ENCODE measurements around the gene FHIP1A.
"Not testable (repeated sequence)": the region's sequence is repeated elsewhere in the genome, so short reads cannot be mapped to it uniquely, and the experiment has no call there.

The FHIP1A gene

DNA sequence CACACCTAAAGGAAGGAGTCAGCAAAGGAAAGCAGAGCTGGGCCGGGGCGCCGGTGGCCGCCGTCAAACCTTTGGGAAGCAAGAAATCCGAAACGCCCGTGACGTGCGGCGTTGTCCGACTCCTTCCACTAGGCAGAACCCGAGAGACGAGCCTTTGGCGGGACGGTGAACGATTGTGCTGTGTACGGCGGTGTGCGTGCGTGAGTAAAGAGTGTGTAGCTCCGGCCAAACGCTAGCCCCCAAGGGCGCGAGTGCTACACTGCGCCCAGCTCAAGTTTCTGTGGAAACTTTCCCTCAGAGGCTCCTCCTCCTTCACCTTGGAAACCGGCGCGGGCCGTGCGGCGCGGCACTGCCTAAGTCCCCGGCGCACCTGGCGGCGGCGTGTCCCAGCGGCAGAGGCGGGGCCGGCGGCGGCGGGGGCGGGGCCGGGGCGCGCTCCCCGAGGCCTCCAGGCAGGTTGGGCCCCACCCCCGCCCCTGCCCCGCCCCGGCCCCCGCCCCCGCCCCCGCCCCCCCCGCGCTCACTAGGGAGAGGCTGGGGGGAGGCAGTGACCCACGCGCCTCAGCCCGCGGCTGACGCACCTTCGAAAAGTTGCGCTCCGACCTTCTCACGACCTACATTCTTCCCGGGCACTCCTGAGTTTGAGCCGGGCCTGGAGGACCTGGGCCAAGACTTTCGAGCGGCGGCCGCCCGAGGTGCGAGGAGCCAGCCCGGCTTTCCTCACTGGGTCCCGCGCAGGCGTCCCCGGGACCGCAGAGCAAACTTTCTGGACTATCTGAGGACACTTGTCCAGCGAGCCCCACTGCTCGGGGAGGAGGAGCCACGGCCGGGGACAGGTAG, at the start of gene FHIP1A:
Gene FHIP1A, plus strand, starts transcription at position 547 of the 840 bp plus-strand sequence. CDS start 157,084 bp downstream, outside the sequence.
- DNase-seq, result peak; percentile 88

- no peak for DNase-seq
Observed at GRCh38 chr4:151359576-151359975, 49.4 kb upstream of the FHIP1A start.

DNA sequence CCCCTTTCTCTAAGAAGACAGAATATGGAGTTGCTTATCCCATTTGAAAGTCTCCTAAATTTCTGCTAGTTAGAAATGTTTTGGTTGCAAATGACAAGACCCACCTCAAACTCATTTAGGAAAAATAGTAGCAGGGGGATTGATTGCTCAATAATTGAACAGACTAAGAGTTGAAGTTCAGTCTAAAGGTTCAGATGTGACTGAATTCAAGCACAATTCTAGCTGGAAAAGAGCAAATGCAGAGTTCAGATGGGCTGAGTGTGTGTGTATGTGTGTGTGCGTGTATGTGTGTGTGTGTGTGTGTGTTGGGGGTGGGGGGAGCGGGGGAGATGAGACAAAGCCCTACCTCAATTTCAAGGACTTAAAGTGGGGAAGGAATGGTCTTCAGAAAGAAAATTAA, 47.9 kb upstream of the FHIP1A start:
- DNase-seq, result no peak

GRCh38 chr4:151361966-151362365, 47.0 kb upstream of the FHIP1A start:
- DNase-seq, result no peak

GRCh38 chr4:151362404-151363164, 46.4 kb upstream of the FHIP1A start:
- peak; percentile 86 for DNase-seq

- DNase-seq, result no peak
Observed at GRCh38 chr4:151376540-151376939, 32.4 kb upstream of the FHIP1A start.

DNA sequence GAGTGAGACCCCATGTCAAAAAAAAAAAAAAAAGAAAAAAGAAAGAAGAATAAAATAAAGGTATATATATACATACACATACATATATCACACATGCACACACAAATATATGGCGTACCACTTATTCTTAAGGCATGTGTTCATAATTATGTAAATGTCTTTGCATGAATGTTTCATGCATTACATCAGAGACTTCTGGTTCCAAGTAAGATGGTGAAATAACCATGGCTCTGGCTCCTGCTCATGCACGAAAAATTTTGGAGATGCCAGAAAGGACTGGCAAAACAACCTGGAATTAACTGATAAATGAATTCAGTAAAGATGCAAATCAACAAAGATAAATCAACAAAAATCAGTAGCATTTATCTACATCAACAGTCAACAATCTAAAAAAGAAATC, 19.7 kb upstream of the FHIP1A start:
- DNase-seq, result no peak

GRCh38 chr4:151389799-151390198, 19.2 kb upstream of the FHIP1A start:
- DNase-seq, result not testable (repeated sequence)

DNA sequence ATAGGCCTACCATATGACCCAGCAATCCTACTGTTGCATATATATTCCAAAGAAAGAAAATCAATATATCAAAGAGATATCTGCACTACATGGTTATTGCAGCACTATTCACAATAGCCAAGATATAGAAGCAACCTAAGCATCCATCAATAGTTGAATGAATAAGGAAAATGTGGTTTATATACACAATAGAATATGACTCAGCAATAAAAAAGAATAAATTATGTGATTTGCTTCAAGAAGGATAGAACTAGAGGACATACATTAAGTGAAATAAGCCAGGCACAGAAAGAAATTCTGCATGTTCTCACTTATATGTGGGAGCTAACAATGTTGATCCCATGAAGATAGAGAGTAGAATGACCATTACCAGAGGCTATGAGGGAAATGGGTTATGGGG, 13.1 kb upstream of the FHIP1A start:
- no peak for DNase-seq

GRCh38 chr4:151400343-151400742, 8.6 kb upstream of the FHIP1A start:
- DNase-seq, result no peak

DNA sequence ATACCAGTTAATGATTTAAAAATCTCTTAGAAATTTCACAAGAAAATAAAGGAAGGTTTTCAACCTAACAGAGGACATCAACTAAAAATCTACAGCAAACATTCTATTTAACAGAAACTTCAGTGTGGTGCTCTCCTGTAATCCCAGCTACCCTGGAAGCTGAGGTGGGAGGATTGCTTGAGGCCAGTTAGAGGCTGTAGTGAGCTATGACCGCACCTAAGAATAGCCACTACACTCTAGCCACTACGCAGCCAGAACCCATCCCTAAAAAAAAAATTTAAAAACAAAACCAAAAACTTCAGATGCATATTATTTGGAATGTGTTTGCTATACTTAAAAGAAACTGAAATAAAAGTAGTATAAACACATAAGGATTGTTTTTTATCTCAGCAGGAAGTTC, 7.2 kb upstream of the FHIP1A start:
- no peak for DNase-seq

DNA sequence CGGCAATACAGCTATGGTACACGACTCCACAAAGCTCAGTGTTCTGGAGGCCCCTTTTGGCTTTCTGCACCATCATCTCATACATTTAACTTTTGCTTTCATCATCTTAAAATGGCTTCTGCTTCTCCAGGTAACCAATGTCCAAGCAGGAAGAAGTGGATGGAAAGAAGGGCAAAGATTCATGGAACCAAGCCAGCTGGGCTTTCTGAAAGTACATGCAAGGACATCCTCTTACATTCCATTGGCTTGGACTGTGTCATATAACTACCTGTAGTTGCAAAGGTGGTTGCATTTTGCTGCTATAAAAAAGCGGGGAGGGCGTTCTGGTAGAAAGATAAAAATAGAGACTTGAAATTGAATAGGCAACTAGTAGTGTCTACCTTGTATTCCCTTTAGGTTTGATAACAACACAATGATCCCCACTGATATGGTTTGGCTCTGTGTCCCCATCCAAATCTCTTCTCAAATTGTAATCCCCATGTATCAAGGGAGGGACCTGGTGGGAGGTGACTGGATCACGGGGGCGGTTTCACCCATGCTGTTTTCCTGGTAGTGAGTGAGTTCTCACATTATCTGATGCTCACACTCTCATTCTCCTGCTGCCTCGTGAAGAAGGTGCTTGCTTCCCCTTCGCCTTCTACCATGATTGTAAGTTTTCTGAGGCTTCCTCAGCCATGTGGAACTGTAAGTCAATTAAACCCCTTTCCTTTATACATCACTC, 6.7 kb upstream of the FHIP1A start:
- no peak for DNase-seq

DNA sequence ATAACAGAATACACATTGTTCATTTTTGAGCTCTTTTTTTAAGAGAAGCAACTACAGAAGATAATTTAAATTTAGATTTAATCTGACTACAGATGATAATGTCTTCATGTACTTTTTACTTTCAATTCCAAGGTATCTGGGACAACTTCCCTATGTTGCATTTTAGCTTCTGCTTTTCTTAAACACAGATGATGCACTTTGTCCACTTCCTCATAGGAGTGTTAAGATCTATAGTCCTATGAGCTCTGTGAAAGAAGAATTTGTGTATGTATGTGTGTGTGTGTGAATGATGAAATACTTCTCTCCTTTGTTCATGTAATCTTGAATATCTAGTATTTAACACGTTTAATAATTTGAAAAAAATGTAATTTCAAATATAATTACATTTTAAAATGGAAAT, 5.3 kb upstream of the FHIP1A start:
- DNase-seq, result no peak

GRCh38 chr4:151404802-151405201, 4.2 kb upstream of the FHIP1A start:
- DNase-seq, result not testable (repeated sequence)

- no peak for DNase-seq
Observed at GRCh38 chr4:151407018-151407417, 2.0 kb upstream of the FHIP1A start.

- peak; percentile 20 for DNase-seq
Observed at GRCh38 chr4:151407466-151408379, 1.3 kb upstream of the FHIP1A start.

GRCh38 chr4:151408380-151408629, 671 bp upstream of the FHIP1A start:
- DNase-seq, result no peak

GRCh38 chr4:151409470-151410313, 716 bp downstream of the FHIP1A start:
- DNase-seq, result no peak

- no peak for DNase-seq
Observed at GRCh38 chr4:151415978-151416377, 7.0 kb downstream of the FHIP1A start.

DNA sequence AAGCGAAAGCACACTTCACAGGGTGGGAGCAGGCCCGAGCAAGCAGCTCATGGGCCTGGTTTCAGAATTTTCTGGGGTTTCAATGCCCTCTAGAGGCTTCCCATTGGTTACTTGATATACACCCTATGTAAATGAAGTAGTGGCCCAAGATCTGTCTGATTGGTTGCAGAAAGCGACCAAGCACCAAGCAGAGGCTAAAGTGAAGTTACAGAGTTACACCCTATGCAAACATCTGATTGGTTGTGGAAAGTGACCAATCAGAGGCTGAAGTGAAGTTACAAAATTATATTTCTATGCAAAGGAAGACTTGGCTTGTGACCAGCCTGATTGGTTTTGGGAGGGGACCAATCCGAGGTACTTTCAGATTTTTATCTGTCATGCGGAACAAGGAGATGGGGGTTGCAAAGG, 8.2 kb downstream of the FHIP1A start:
- no peak for DNase-seq

GRCh38 chr4:151417766-151418376, 8.9 kb downstream of the FHIP1A start:
- DNase-seq, result no peak
